DMS153 treated with DMSO at 0.1 percent for 48 hours (cell line): ENCODE measurements around the gene PIGH.
"Not testable (repeated sequence)": the region's sequence is repeated elsewhere in the genome, so short reads cannot be mapped to it uniquely, and the experiment has no call there.

Source experiments
- DNase-seq: peaks from one replicate; lab custom pipeline; 2025; ENCODE audit not compliant: unreplicated experiment; lab: John Stamatoyannopoulos, UW

The PIGH gene

GRCh38 chr14:67553547-67553946 is 46.5 kb downstream of the PIGH start:
- no peak for DNase-seq

GRCh38 chr14:67551940-67552339 is 48.1 kb downstream of the PIGH start:
- DNase-seq = no peak

- DNase-seq = no peak
Measured at GRCh38 chr14:67551123-67551522, 48.9 kb downstream of the PIGH start.

- no peak for DNase-seq
Measured at GRCh38 chr14:67549734-67550133, 50.3 kb downstream of the PIGH start.

- no peak for DNase-seq
Measured at GRCh38 chr14:67547224-67547780, 52.8 kb downstream of the PIGH start.

- no peak for DNase-seq
Measured at GRCh38 chr14:67544590-67544989, 55.5 kb downstream of the PIGH start.

GRCh38 chr14:67542620-67543019 is 57.4 kb downstream of the PIGH start:
- not testable (repeated sequence) for DNase-seq

GRCh38 chr14:67541448-67542387 is 58.4 kb downstream of the PIGH start:
- no peak for DNase-seq
